ENCODE results near the gene EGFR. TPM values are rescaled to one million over a fixed set of nuclear protein-coding genes. Genes with fewer than 3 reads are reported as not detected.
"Not testable (repeated sequence)": the region's sequence is repeated elsewhere in the genome, so short reads cannot be mapped to it uniquely, and the experiment has no call there.

The EGFR gene
- total RNA-seq, 2 experiments from 2014 or later = not detected

DNA sequence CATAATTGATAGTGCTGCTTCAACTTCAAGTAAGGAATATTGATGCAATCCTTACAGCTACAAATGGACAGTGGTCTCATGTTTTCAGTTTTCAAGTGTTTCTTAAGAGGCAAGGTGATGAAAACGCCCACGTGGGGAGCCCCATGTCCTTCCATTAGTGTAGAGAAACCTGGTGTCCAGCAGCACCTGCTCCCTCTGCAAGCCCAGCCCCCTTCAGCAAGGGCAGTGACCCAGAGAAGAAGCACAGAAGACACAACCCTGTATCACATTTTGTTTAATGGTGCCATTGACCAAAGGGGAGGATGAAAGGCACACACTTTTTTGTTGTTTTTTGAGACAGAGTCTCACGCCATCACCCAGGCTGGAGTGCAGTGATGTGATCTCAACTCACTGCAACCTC lies 143.7 kb downstream of the EGFR start:
- Mint-ChIP-seq H3K27me3 (ENCODE audit: low read depth) (peaks cover 3% of the 10 kb centered on the region), H3K9me3 (ENCODE audit: insufficient read depth) (no peaks in the 10 kb centered on the region), H3K27ac (no peak overlapping the region), H3K4me1 (ENCODE audit: low read depth) (no peaks in the 10 kb centered on the region), H3K4me3 (no peak overlapping the region), H3K36me3 (ENCODE audit: low read depth) (no peaks in the 10 kb centered on the region)
- POLR2A ChIA-PET = no interaction called here
- ATAC-seq = no peak
- no peak for DNase-seq
- CTCF ChIA-PET = no interaction called here

DNA sequence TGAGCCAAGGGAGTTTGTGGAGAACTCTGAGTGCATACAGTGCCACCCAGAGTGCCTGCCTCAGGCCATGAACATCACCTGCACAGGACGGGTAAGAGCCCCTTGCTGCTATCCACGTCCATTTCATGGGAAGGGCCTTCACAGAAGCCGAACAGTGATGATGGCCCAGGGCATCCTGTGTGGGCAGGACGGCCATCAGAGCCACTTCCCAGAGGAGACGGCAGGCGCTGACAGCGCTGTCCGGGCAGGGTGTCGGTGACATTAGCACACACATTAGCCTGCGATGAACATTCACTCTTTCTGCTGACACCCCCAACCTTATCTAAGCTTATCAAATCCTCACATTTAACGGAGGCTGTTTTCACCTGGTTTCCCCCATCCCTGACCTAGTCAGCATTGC lies 144.9 kb downstream of the EGFR start:
- H3K4me3 Mint-ChIP-seq = no peak overlapping the region
- DNase-seq (no peak), ATAC-seq (no peak)
- H3K27me3 Mint-ChIP-seq (ENCODE audit: low read depth) = no peaks in the 10 kb centered on the region
- POLR2A ChIA-PET = no interaction called here
- CTCF ChIA-PET = no interaction called here
- H3K27ac Mint-ChIP-seq = no peak overlapping the region
- no peaks in the 10 kb centered on the region for H3K4me1 Mint-ChIP-seq (ENCODE audit: low read depth)
- no peaks in the 10 kb centered on the region for H3K9me3 Mint-ChIP-seq (ENCODE audit: insufficient read depth)
- no peaks in the 10 kb centered on the region for H3K36me3 Mint-ChIP-seq (ENCODE audit: low read depth)

DNA sequence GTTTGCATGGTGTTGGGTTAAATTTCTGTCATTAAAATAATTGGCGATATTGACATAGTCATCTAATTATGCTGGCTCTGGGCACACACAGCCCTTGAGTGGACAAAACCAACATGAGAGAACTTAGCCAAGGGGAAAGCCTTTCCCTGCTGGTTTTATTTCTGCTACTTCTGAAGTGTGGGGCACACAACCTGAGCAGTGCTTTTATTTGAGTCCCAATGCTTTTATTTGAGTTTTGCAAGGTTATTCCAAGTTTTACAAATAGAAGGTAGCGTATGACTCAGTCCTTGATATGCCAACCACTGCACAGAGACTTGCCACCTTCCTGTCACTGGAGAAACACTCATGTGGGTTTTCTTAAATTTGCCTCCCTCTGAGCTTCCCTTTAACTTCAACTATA lies 145.7 kb downstream of the EGFR start:
- no peaks in the 10 kb centered on the region for H3K9me3 Mint-ChIP-seq (ENCODE audit: insufficient read depth)
- H3K27me3 Mint-ChIP-seq (ENCODE audit: low read depth) = no peaks in the 10 kb centered on the region
- POLR2A ChIA-PET = no interaction called here
- DNase-seq = no peak
- ATAC-seq = no peak
- no peaks in the 10 kb centered on the region for H3K4me1 Mint-ChIP-seq (ENCODE audit: low read depth)
- no peaks in the 10 kb centered on the region for H3K36me3 Mint-ChIP-seq (ENCODE audit: low read depth)
- no peak overlapping the region for H3K27ac Mint-ChIP-seq
- CTCF ChIA-PET = no interaction called here
- no peak overlapping the region for H3K4me3 Mint-ChIP-seq

DNA sequence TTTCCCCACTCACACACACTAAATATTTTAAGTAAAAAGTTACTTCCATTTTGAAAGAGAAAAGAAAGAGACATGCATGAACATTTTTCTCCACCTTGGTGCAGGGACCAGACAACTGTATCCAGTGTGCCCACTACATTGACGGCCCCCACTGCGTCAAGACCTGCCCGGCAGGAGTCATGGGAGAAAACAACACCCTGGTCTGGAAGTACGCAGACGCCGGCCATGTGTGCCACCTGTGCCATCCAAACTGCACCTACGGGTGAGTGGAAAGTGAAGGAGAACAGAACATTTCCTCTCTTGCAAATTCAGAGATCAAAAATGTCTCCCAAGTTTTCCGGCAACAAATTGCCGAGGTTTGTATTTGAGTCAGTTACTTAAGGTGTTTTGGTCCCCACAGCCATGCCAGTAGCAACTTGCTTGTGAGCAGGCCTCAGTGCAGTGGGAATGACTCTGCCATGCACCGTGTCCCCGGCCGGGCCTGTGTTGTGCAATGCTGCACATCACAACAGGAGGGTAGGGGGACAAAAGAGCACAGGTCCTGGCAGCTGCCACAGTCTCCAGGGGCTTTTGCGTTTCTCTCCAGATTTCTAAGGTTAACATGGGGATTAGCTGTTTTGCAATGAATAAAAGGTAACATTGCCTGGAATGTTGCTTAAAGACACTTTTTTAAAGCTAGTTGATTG lies 146.5 kb downstream of the EGFR start:
- ChIA-PET POLR2A (no interaction called here), CTCF (no interaction called here)
- Mint-ChIP-seq H3K4me3 (no peak overlapping the region), H3K27ac (no peak overlapping the region), H3K27me3 (ENCODE audit: low read depth) (no peaks in the 10 kb centered on the region), H3K9me3 (ENCODE audit: insufficient read depth) (no peaks in the 10 kb centered on the region), H3K4me1 (ENCODE audit: low read depth) (no peaks in the 10 kb centered on the region), H3K36me3 (ENCODE audit: low read depth) (no peaks in the 10 kb centered on the region)
- DNase-seq = no peak
- ATAC-seq = no peak

DNA sequence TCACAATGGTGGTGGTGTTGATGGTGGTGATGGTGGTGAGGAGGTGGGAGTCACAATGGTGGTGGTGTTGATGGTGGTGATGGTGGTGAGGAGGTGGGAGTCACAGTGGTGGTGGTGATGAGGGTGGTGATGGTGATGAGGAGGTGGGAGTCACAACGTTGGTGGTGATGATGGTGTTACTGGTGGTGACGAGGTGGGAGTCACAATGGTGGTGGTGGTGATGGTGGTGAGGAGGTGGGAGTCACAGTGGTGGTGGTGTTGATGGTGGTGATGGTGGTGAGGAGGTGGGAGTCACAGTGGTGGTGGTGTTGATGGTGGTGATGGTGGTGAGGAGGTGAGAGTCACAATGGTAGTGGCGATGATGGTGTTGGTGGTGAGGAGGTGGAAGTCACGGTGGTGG lies 148.5 kb downstream of the EGFR start:
- POLR2A ChIA-PET; H3K9me3 Mint-ChIP-seq (ENCODE audit: insufficient read depth): not testable (repeated sequence)

DNA sequence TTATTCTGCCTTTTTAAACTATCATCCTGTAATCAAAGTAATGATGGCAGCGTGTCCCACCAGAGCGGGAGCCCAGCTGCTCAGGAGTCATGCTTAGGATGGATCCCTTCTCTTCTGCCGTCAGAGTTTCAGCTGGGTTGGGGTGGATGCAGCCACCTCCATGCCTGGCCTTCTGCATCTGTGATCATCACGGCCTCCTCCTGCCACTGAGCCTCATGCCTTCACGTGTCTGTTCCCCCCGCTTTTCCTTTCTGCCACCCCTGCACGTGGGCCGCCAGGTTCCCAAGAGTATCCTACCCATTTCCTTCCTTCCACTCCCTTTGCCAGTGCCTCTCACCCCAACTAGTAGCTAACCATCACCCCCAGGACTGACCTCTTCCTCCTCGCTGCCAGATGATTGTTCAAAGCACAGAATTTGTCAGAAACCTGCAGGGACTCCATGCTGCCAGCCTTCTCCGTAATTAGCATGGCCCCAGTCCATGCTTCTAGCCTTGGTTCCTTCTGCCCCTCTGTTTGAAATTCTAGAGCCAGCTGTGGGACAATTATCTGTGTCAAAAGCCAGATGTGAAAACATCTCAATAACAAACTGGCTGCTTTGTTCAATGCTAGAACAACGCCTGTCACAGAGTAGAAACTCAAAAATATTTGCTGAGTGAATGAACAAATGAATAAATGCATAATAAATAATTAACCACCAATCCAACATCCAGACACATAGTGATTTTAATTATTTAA lies 151.7 kb downstream of the EGFR start:
- Mint-ChIP-seq H3K27me3 (ENCODE audit: low read depth) (no peaks in the 10 kb centered on the region), H3K4me1 (ENCODE audit: low read depth) (no peaks in the 10 kb centered on the region), H3K36me3 (ENCODE audit: low read depth) (no peaks in the 10 kb centered on the region), H3K9me3 (ENCODE audit: insufficient read depth) (no peaks in the 10 kb centered on the region), H3K4me3 (no peak overlapping the region), H3K27ac (no peak overlapping the region)
- DNase-seq (no peak), ATAC-seq (no peak)
- ChIA-PET POLR2A (no interaction called here), CTCF (no interaction called here)

More for the DNA sequence above, 148.5 kb downstream of the EGFR start:
- H3K36me3 Mint-ChIP-seq (ENCODE audit: low read depth); H3K4me1 Mint-ChIP-seq (ENCODE audit: low read depth); DNase-seq; H3K27ac Mint-ChIP-seq; H3K4me3 Mint-ChIP-seq; H3K27me3 Mint-ChIP-seq (ENCODE audit: low read depth); ATAC-seq: not testable (repeated sequence)
- CTCF ChIA-PET = interaction anchor here (1.6 kb wide), 1 partner anchor 88 kb away, joined by 3 read pairs; no protein-coding TSS in a partner anchor

DNA sequence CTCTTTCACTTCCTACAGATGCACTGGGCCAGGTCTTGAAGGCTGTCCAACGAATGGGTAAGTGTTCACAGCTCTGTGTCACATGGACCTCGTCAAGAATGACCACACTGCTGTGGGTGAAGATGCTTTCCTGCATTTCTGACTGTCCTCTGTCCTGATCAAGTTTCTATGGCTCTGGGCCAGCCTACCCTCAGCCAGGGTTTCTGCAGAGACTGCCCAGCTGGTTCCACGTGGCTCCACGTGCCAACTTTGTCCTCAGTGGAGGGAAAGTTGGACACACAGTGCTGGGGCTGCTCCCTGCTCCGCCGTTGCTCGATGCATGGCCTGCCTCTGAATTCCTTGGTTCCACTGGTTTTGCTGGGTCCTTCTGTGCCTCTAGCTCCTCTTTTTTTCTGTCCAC lies 152.3 kb downstream of the EGFR start:
- no peaks in the 10 kb centered on the region for H3K27me3 Mint-ChIP-seq (ENCODE audit: low read depth)
- H3K9me3 Mint-ChIP-seq (ENCODE audit: insufficient read depth) = no peaks in the 10 kb centered on the region
- no peaks in the 10 kb centered on the region for H3K36me3 Mint-ChIP-seq (ENCODE audit: low read depth)
- no peaks in the 10 kb centered on the region for H3K4me1 Mint-ChIP-seq (ENCODE audit: low read depth)
- CTCF ChIA-PET = no interaction called here
- no peak overlapping the region for H3K4me3 Mint-ChIP-seq
- POLR2A ChIA-PET = no interaction called here
- H3K27ac Mint-ChIP-seq = no peak overlapping the region
- no peak for DNase-seq
- ATAC-seq = no peak

DNA sequence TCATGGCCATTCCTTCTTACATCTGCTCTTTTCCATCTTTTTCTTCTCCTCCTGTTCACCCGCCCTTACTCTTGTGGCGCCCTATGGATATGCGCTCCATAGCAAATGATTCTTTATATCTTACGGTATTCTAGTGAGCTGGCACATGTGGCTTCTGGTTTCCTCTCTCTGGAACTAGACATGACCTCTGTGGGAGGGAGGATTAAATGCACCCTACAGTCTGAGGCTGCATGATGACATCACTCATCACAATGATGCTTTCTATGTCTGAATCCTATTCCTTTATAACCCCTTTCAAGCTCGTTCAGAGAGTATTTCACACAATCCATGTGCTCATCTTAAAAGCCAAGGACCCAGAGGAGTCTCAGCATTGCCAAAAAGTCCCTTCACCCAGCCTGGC lies 153.3 kb downstream of the EGFR start:
- ChIA-PET POLR2A (interaction anchor here (0.6 kb wide), 1 partner anchor 428 kb away, joined by 5 read pairs; no protein-coding TSS in a partner anchor), CTCF (no interaction called here)
- H3K9me3 Mint-ChIP-seq (ENCODE audit: insufficient read depth) = no peaks in the 10 kb centered on the region
- ATAC-seq (no peak), DNase-seq (no peak)
- H3K4me1 Mint-ChIP-seq (ENCODE audit: low read depth) = no peaks in the 10 kb centered on the region
- no peak overlapping the region for H3K4me3 Mint-ChIP-seq
- no peaks in the 10 kb centered on the region for H3K36me3 Mint-ChIP-seq (ENCODE audit: low read depth)
- H3K27me3 Mint-ChIP-seq (ENCODE audit: low read depth) = no peaks in the 10 kb centered on the region
- no peak overlapping the region for H3K27ac Mint-ChIP-seq

DNA sequence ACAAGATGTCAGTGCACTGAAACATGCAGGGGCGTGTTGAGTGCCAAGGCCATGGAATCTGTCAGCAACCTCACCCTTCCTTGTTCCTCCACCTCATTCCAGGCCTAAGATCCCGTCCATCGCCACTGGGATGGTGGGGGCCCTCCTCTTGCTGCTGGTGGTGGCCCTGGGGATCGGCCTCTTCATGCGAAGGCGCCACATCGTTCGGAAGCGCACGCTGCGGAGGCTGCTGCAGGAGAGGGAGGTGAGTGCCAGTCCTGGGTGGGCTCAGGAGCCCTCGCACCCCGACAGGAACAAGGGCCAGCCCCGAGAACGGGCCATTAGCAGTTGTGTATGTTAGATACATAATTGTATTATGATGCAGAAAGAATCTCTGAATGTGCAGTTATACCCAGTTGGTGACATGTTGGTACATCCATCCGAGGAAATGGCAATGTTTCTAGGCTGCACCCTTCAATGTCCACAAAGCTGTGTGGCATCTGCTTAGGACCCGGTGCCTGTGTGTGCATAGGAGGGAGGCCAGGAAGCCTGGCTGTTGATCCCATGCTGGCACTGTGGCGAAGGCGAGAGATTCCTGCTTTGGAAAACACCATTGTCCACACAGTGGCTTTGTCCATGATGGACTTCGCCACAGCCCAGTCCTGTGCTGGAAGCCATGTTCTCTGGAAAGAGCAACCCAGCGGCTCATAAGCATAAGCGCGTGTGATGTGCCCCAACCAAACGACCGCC lies 154.2 kb downstream of the EGFR start:
- Mint-ChIP-seq H3K27ac (no peak overlapping the region), H3K9me3 (ENCODE audit: insufficient read depth) (no peaks in the 10 kb centered on the region), H3K27me3 (ENCODE audit: low read depth) (no peaks in the 10 kb centered on the region), H3K4me1 (ENCODE audit: low read depth) (no peaks in the 10 kb centered on the region), H3K4me3 (no peak overlapping the region), H3K36me3 (ENCODE audit: low read depth) (no peaks in the 10 kb centered on the region)
- no peak for ATAC-seq
- CTCF ChIA-PET = no interaction called here
- no peak for DNase-seq
- POLR2A ChIA-PET = no interaction called here

DNA sequence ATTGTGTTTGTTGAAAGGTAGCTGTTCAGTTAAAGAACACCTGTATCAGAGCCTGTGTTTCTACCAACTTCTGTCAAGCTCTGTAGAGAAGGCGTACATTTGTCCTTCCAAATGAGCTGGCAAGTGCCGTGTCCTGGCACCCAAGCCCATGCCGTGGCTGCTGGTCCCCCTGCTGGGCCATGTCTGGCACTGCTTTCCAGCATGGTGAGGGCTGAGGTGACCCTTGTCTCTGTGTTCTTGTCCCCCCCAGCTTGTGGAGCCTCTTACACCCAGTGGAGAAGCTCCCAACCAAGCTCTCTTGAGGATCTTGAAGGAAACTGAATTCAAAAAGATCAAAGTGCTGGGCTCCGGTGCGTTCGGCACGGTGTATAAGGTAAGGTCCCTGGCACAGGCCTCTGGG lies 154.9 kb downstream of the EGFR start:
- DNase-seq (no peak), ATAC-seq (no peak)
- Mint-ChIP-seq H3K27me3 (ENCODE audit: low read depth) (no peaks in the 10 kb centered on the region), H3K9me3 (ENCODE audit: insufficient read depth) (no peaks in the 10 kb centered on the region), H3K27ac (no peak overlapping the region), H3K4me1 (ENCODE audit: low read depth) (no peaks in the 10 kb centered on the region), H3K4me3 (no peak overlapping the region), H3K36me3 (ENCODE audit: low read depth) (no peaks in the 10 kb centered on the region)
- ChIA-PET CTCF (no interaction called here), POLR2A (no interaction called here)

DNA sequence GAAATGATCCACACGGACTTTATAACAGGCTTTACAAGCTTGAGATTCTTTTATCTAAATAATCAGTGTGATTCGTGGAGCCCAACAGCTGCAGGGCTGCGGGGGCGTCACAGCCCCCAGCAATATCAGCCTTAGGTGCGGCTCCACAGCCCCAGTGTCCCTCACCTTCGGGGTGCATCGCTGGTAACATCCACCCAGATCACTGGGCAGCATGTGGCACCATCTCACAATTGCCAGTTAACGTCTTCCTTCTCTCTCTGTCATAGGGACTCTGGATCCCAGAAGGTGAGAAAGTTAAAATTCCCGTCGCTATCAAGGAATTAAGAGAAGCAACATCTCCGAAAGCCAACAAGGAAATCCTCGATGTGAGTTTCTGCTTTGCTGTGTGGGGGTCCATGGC lies 155.6 kb downstream of the EGFR start:
- ATAC-seq (no peak), DNase-seq (no peak)
- CTCF ChIA-PET = no interaction called here
- no peaks in the 10 kb centered on the region for H3K36me3 Mint-ChIP-seq (ENCODE audit: low read depth)
- no peaks in the 10 kb centered on the region for H3K9me3 Mint-ChIP-seq (ENCODE audit: insufficient read depth)
- H3K27me3 Mint-ChIP-seq (ENCODE audit: low read depth) = no peaks in the 10 kb centered on the region
- no peaks in the 10 kb centered on the region for H3K4me1 Mint-ChIP-seq (ENCODE audit: low read depth)
- no peak overlapping the region for H3K27ac Mint-ChIP-seq
- POLR2A ChIA-PET = no interaction called here
- no peak overlapping the region for H3K4me3 Mint-ChIP-seq

DNA sequence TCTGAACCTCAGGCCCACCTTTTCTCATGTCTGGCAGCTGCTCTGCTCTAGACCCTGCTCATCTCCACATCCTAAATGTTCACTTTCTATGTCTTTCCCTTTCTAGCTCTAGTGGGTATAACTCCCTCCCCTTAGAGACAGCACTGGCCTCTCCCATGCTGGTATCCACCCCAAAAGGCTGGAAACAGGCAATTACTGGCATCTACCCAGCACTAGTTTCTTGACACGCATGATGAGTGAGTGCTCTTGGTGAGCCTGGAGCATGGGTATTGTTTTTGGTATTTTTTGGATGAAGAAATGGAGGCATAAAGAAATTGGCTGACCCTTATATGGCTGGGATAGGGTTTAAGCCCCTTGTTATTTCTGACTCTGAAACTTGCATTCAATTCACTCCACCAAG lies 156.0 kb downstream of the EGFR start:
- ChIA-PET POLR2A (no interaction called here), CTCF (no interaction called here)
- Mint-ChIP-seq H3K4me1 (ENCODE audit: low read depth) (no peaks in the 10 kb centered on the region), H3K27ac (no peak overlapping the region), H3K36me3 (ENCODE audit: low read depth) (no peaks in the 10 kb centered on the region), H3K27me3 (ENCODE audit: low read depth) (no peaks in the 10 kb centered on the region), H3K9me3 (ENCODE audit: insufficient read depth) (no peaks in the 10 kb centered on the region), H3K4me3 (no peak overlapping the region)
- DNase-seq = no peak
- ATAC-seq = no peak
